Breast epithelium (tissue), 4 donors: ENCODE data around the gene P3H1. TPM values are rescaled to one million over a fixed set of nuclear protein-coding genes. Genes with fewer than 3 reads are reported as not detected.

ENCODE experiments used
- DNase-seq, 2 donors: peaks; one replicate each; pipeline ENCODE4 v3.0.0-alpha.2; 2019; ENCODE audit warnings: low spot score in 2 of 2
- H3K27ac ChIP-seq, 2 donors: fragments of 200-600 bp; sonication (generic) in 1 of 2; one replicate each; pipeline ENCODE4 v1.5.1; 2016 to 2019; ENCODE audit warnings: mild to moderate bottlenecking in 1 of 2
- H3K27me3 ChIP-seq, 2 donors: fragments of 200-600 bp; sonication (generic) in 1 of 2; one replicate each; pipeline versions ENCODE4 v1.5.1 to v1.6.0; 2017 to 2019; ENCODE audit warnings: control low read depth in 1 of 2, mild to moderate bottlenecking in 1 of 2
- H3K36me3 ChIP-seq: fragments of 200-600 bp; one replicate; pipeline ENCODE4 v1.5.1; 2019
- H3K4me1 ChIP-seq, 2 donors: fragments of 200-600 bp; sonication (generic); one replicate each; pipeline ENCODE4 v1.5.1; 2016 to 2019; ENCODE audit warnings: control low read depth in 1 of 2
- H3K4me3 ChIP-seq, 3 donors: fragments of 200-600 bp; sonication (generic); 1 replicate in 2 of 3; 2 replicates in 1 of 3; pipeline ENCODE4 v1.5.1; 2016 to 2019; ENCODE audit warnings: mild to moderate bottlenecking in 3 of 3, moderate library complexity in 2 of 3
- H3K9me3 ChIP-seq, 2 donors: fragments of 200-600 bp; sonication (generic) in 1 of 2; one replicate each; pipeline ENCODE4 v1.5.1; 2016 to 2019; ENCODE audit warnings: control low read depth in 1 of 2
- POLR2A ChIP-seq: fragments of 450-650 bp; IDR thresholded peaks from one replicate; pipeline ENCODE4 v1.6.1; 2016; ENCODE audit warnings: antibody characterized with exemption, mild to moderate bottlenecking, moderate library complexity
- POLR2AphosphoS5 ChIP-seq, 3 donors: sonication (generic); formaldehyde crosslinking; IDR thresholded peaks; one replicate each; pipeline ENCODE4 v1.6.1; 2017; ENCODE audit warnings: antibody characterized with exemption in 3 of 3
- intact Hi-C: fragments of 100-400 bp; cut with DNase I; formaldehyde crosslinking; loops from one replicate; pipeline ENCODE4 v1.15.1; 2023; ENCODE audit warnings: low total_unique reads
- total RNA-seq, 3 donors: library from RNA; depleted of rRNA; stranded (reverse); fragments of >200 nt; gene quantifications; one replicate each; pipeline ENCODE4 v1.1.0, GENCODE V29; 2016
- TF ChIP-seq, protein P1 (sequence below), 3 donors: fragments of 450-650 bp; IDR thresholded peaks; one replicate each; pipeline ENCODE4 v1.5.1; 2016 to 2017; ENCODE audit warnings: antibody characterized with exemption in 3 of 3, mild to moderate bottlenecking in 3 of 3, moderate library complexity in 3 of 3

Gene P3H1
- total RNA-seq, 3 donors from 2014 or later, result 23.1 to 34.9 (median 34.4) TPM

GRCh38 chr1:42780176-42780575 lies 13.3 kb upstream of the P3H1 start:
- no peak for DNase-seq
- no peaks in the 10 kb centered on the region for H3K9me3 ChIP-seq
- no peak overlapping the region for H3K4me3 ChIP-seq
- intact Hi-C loops, result no loop called here
- no peaks in the 10 kb centered on the region for H3K27me3 ChIP-seq
- peaks cover 4% of the 10 kb centered on the region for H3K36me3 ChIP-seq
- H3K4me1 ChIP-seq, result no peaks in the 10 kb centered on the region
- H3K27ac ChIP-seq, result no peak overlapping the region
- TF ChIP-seq POLR2AphosphoS5 (IDR thresholded peaks at IDR 0.05) (no peak), POLR2A (no peak)
- TF ChIP-seq, protein P1, sequence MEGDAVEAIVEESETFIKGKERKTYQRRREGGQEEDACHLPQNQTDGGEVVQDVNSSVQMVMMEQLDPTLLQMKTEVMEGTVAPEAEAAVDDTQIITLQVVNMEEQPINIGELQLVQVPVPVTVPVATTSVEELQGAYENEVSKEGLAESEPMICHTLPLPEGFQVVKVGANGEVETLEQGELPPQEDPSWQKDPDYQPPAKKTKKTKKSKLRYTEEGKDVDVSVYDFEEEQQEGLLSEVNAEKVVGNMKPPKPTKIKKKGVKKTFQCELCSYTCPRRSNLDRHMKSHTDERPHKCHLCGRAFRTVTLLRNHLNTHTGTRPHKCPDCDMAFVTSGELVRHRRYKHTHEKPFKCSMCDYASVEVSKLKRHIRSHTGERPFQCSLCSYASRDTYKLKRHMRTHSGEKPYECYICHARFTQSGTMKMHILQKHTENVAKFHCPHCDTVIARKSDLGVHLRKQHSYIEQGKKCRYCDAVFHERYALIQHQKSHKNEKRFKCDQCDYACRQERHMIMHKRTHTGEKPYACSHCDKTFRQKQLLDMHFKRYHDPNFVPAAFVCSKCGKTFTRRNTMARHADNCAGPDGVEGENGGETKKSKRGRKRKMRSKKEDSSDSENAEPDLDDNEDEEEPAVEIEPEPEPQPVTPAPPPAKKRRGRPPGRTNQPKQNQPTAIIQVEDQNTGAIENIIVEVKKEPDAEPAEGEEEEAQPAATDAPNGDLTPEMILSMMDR (IDR thresholded peaks at IDR 0.05), result no peak

DNA sequence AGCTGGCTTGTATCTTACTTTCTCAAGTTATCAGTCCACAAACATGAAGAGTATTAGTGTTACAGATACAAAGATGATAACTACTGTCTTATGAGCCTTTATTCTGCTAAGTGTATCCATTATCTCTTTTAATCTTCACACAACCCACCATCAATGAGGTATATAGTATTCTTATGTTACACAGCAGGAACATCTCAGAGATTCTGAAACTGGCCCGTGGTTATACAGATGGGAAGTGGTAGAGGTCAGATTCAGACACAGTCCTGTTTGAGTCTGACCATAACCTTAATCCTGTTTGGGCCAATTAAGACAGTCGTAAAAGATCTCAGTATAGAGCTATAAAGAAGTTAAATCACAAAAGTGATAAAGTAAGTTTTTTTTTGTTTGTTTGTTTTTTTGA lies 12.9 kb upstream of the P3H1 start:
- no peaks in the 10 kb centered on the region for H3K9me3 ChIP-seq
- no peak overlapping the region for H3K27ac ChIP-seq
- TF ChIP-seq POLR2A (no peak), POLR2AphosphoS5 (IDR thresholded peaks at IDR 0.05) (no peak)
- TF ChIP-seq, protein P1 (IDR thresholded peaks at IDR 0.05), result no peak
- H3K27me3 ChIP-seq, result no peaks in the 10 kb centered on the region
- H3K36me3 ChIP-seq, result peaks cover 4% of the 10 kb centered on the region
- H3K4me3 ChIP-seq, result no peak overlapping the region
- no peaks in the 10 kb centered on the region for H3K4me1 ChIP-seq
- intact Hi-C loops, result no loop called here
- no peak for DNase-seq

DNA sequence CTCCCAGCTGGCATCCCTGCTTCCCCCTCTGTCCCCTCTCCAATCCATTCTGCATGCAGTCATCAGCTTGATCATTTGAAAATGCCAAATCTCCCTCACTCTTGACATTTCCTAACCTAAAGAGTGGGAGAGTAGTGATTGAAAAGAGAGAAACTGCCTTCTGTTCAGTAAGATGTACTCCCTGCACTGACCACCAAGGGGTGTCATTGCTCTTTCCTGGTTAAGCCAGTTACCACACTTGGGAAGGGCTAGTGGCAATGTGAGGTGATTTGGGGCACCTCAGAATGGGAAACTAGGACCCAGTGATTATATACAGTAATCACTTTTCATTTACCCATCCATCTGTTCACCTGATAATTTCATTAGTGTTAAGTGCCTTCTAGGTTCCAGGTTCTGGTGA lies 11.0 kb upstream of the P3H1 start:
- intact Hi-C loops, result no loop called here
- DNase-seq, result no peak
- Histone ChIP-seq H3K9me3 (no peaks in the 10 kb centered on the region), H3K36me3 (peaks cover 4% of the 10 kb centered on the region), H3K27me3 (no peaks in the 10 kb centered on the region), H3K4me1 (no peaks in the 10 kb centered on the region), H3K27ac (no peak overlapping the region), H3K4me3 (no peak overlapping the region)
- TF ChIP-seq, protein P1 (IDR thresholded peaks at IDR 0.05), result peak in 2 of 3 donors; percentile 16 to 41
- TF ChIP-seq POLR2A (no peak), POLR2AphosphoS5 (IDR thresholded peaks at IDR 0.05) (no peak)

DNA sequence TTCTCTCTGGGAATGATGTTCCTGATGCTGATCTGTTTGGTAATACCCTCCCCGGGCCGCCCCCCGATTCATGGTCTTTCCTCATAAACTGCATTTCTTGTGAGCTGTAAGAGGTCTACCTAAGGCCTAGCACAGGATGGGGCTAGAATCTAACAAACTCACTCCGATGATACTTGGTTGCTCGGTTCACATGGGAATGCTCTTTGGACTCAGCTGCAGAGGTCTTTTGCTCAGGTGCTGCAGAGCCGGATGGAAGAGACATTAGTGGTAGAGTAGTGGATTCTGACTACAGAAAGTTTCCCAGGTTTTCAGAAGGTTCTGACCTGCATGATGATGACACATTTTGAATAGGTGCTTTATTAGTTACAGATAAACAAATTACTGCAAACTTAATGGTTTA lies 9.7 kb upstream of the P3H1 start:
- Histone ChIP-seq H3K4me3 (no peak overlapping the region), H3K9me3 (no peaks in the 10 kb centered on the region), H3K27me3 (no peaks in the 10 kb centered on the region), H3K36me3 (peaks cover 4% of the 10 kb centered on the region), H3K27ac (no peak overlapping the region), H3K4me1 (no peaks in the 10 kb centered on the region)
- intact Hi-C loops, result no loop called here
- DNase-seq, result no peak
- no peak for TF ChIP-seq POLR2AphosphoS5 (IDR thresholded peaks at IDR 0.05)
- TF ChIP-seq, protein P1 (IDR thresholded peaks at IDR 0.05), result no peak
- no peak for TF ChIP-seq POLR2A

GRCh38 chr1:42774928-42775526 lies 8.2 kb upstream of the P3H1 start:
- TF ChIP-seq POLR2AphosphoS5 (IDR thresholded peaks at IDR 0.05) (no peak), POLR2A (no peak)
- TF ChIP-seq, protein P1 (IDR thresholded peaks at IDR 0.05), result no peak
- H3K4me3 ChIP-seq, result no peak overlapping the region
- H3K4me1 ChIP-seq, result no peaks in the 10 kb centered on the region
- intact Hi-C loops, result no loop called here
- H3K9me3 ChIP-seq, result no peaks in the 10 kb centered on the region
- H3K27ac ChIP-seq, result no peak overlapping the region
- peaks cover 4% of the 10 kb centered on the region for H3K36me3 ChIP-seq
- no peak for DNase-seq
- H3K27me3 ChIP-seq, result no peaks in the 10 kb centered on the region
